MCF 10A (cell line): ENCODE results near the gene ITIH1. TPM values are rescaled to one million over a fixed set of nuclear protein-coding genes. Genes with fewer than 3 reads are reported as not detected.

Experiments
- BruUV-seq: library from RNA; stranded (reverse); fragments of 400-500 nt; replicated peaks from 2 replicates; lab custom pipeline; 2021; lab: Mats Ljungman, UMichigan
- CTCF ChIA-PET: fragments of 300-600 bp; sonication (Branson Sonifier 250); formaldehyde crosslinking; extraction: SDS; loops from one replicate; lab custom pipeline; 2021; ENCODE audit warnings: antibody characterized with exemption, inconsistent platforms; lab: Yijun Ruan, JAX
- POLR2A ChIA-PET: fragments of 300-600, 350-650 bp; sonication (Branson Sonifier 250); formaldehyde crosslinking; extraction: SDS; loops from one replicate; lab custom pipeline; 2020; ENCODE audit warnings: antibody characterized with exemption, inconsistent platforms; lab: Yijun Ruan, JAX
- DNase-seq: peaks from one replicate; pipeline ENCODE4 v3.0.0-alpha.2; 2018; ENCODE audit not compliant: unreplicated experiment
- H3K27ac Mint-ChIP-seq: one replicate; pipeline ENCODE4 v1.8.0; 2022; ENCODE audit warnings: mild to moderate bottlenecking, low read depth, mixed read lengths; ENCODE audit not compliant: unreplicated experiment
- H3K27me3 Mint-ChIP-seq: one replicate; pipeline ENCODE4 v1.8.0; 2022; ENCODE audit warnings: mixed read lengths; ENCODE audit not compliant: insufficient read depth, unreplicated experiment
- H3K36me3 Mint-ChIP-seq: one replicate; pipeline ENCODE4 v1.8.0; 2022; ENCODE audit warnings: mild to moderate bottlenecking, moderate library complexity, mixed read lengths; ENCODE audit not compliant: insufficient read depth, unreplicated experiment
- H3K4me1 Mint-ChIP-seq: one replicate; pipeline ENCODE4 v1.8.0; 2022; ENCODE audit warnings: mixed read lengths; ENCODE audit not compliant: insufficient read depth, unreplicated experiment
- H3K4me3 Mint-ChIP-seq: one replicate; pipeline ENCODE4 v1.8.0; 2022; ENCODE audit warnings: mild to moderate bottlenecking, moderate library complexity, mixed read lengths; ENCODE audit not compliant: unreplicated experiment
- H3K9me3 Mint-ChIP-seq: one replicate; pipeline ENCODE4 v1.8.0; 2022; ENCODE audit warnings: mixed read lengths; ENCODE audit not compliant: unreplicated experiment
- CTCF ChIP-seq: fragments of 200-600 bp; IDR thresholded peaks from one replicate; pipeline ENCODE4 v1.8.0; 2022; ENCODE audit warnings: antibody characterized with exemption, mild to moderate bottlenecking; ENCODE audit not compliant: unreplicated experiment
- intact Hi-C: fragments of 100-400 bp; cut with micrococcal nuclease; formaldehyde crosslinking; loops from 2 replicates; pipeline ENCODE4 v1.14.1; 2022
- total RNA-seq: library from RNA; stranded (reverse); gene quantifications from 2 replicates; pipeline ENCODE4 v1.2.3, GENCODE V29; 2022

Gene ITIH1
- total RNA-seq, 1 experiment from 2014 or later, result not detected

- no peak for TF ChIP-seq CTCF
- ChIA-PET CTCF (interaction anchor here (0.8 to 1.8 kb wide), 3 partner anchors 11 to 90 kb away, joined by 3 to 5 read pairs (median 4); no protein-coding TSS in a partner anchor), POLR2A (no interaction called here)
- no TSS peak for BruUV-seq
- no peaks in the 10 kb centered on the region for H3K9me3 Mint-ChIP-seq
- no peak for DNase-seq
- no peaks in the 10 kb centered on the region for H3K4me1 Mint-ChIP-seq
- no peak overlapping the region for H3K4me3 Mint-ChIP-seq
- peaks cover 12% of the 10 kb centered on the region for H3K27me3 Mint-ChIP-seq
- H3K27ac Mint-ChIP-seq, result no peak overlapping the region
- intact Hi-C loops, result no loop called here
- H3K36me3 Mint-ChIP-seq, result no peaks in the 10 kb centered on the region
These were observed 33.5 kb downstream of the ITIH1 start for GRCh38 chr3:52810923-52811322.

GRCh38 chr3:52811452-52812011 lies 34.1 kb downstream of the ITIH1 start:
- Mint-ChIP-seq H3K4me1 (no peaks in the 10 kb centered on the region), H3K9me3 (no peaks in the 10 kb centered on the region), H3K4me3 (no peak overlapping the region), H3K27ac (no peak overlapping the region), H3K36me3 (no peaks in the 10 kb centered on the region), H3K27me3 (peaks cover 12% of the 10 kb centered on the region)
- ChIA-PET POLR2A (interaction anchor here (0.8 kb wide), 1 partner anchor 11 kb away, joined by 4 read pairs; no protein-coding TSS in a partner anchor), CTCF (interaction anchor here (0.7 to 1.8 kb wide), 5 partner anchors 10 to 91 kb away, joined by 3 to 5 read pairs (median 4); no protein-coding TSS in a partner anchor)
- intact Hi-C loops, result no loop called here
- BruUV-seq, result no TSS peak
- no peak for TF ChIP-seq CTCF
- no peak for DNase-seq

GRCh38 chr3:52813810-52814209 lies 36.4 kb downstream of the ITIH1 start:
- Mint-ChIP-seq H3K9me3 (no peaks in the 10 kb centered on the region), H3K4me3 (no peak overlapping the region), H3K4me1 (no peaks in the 10 kb centered on the region), H3K36me3 (no peaks in the 10 kb centered on the region), H3K27me3 (peaks cover 10% of the 10 kb centered on the region), H3K27ac (no peak overlapping the region)
- intact Hi-C loops, result no loop called here
- no peak for TF ChIP-seq CTCF
- ChIA-PET CTCF (interaction anchor here (0.9 kb wide), 1 partner anchor 14 kb away, joined by 5 read pairs; no protein-coding TSS in a partner anchor), POLR2A (no interaction called here)
- no TSS peak for BruUV-seq
- no peak for DNase-seq

GRCh38 chr3:52816199-52816598 lies 38.8 kb downstream of the ITIH1 start:
- BruUV-seq, result no TSS peak
- ChIA-PET CTCF (interaction anchor here (1.0 to 2.4 kb wide), 3 partner anchors 17 to 67 kb away, joined by 5 to 9 read pairs (median 5); no protein-coding TSS in a partner anchor), POLR2A (no interaction called here)
- Mint-ChIP-seq H3K4me1 (no peaks in the 10 kb centered on the region), H3K9me3 (no peaks in the 10 kb centered on the region), H3K27me3 (no peaks in the 10 kb centered on the region), H3K27ac (no peak overlapping the region), H3K4me3 (no peak overlapping the region), H3K36me3 (no peaks in the 10 kb centered on the region)
- no peak for DNase-seq
- TF ChIP-seq CTCF, result no peak
- intact Hi-C loops, result no loop called here
